Retinal pigment epithelial cell (primary cell): Measurements from ENCODE around the gene MPDZ.

Source experiments
- DNase-seq: peaks from one replicate; pipeline ENCODE4 v3.0.0-alpha.2; 2010; ENCODE audit warnings: low read depth
- H3K4me3 ChIP-seq: 2 replicates; pipeline ENCODE4 v1.5.1; 2011; ENCODE audit warnings: mild to moderate bottlenecking, low read length, control low read depth, moderate library complexity
- TF ChIP-seq, protein P1 (sequence below): conservative IDR thresholded peaks from 2 replicates; pipeline ENCODE4 v1.5.1; 2011; ENCODE audit warnings: low read depth, low read length, control low read depth, inconsistent platforms

MPDZ gene

GRCh38 chr9:13267743-13268142 lies 11.7 kb downstream of the MPDZ start:
- no peak overlapping the region for H3K4me3 ChIP-seq
- DNase-seq, result no peak
- TF ChIP-seq, protein P1, sequence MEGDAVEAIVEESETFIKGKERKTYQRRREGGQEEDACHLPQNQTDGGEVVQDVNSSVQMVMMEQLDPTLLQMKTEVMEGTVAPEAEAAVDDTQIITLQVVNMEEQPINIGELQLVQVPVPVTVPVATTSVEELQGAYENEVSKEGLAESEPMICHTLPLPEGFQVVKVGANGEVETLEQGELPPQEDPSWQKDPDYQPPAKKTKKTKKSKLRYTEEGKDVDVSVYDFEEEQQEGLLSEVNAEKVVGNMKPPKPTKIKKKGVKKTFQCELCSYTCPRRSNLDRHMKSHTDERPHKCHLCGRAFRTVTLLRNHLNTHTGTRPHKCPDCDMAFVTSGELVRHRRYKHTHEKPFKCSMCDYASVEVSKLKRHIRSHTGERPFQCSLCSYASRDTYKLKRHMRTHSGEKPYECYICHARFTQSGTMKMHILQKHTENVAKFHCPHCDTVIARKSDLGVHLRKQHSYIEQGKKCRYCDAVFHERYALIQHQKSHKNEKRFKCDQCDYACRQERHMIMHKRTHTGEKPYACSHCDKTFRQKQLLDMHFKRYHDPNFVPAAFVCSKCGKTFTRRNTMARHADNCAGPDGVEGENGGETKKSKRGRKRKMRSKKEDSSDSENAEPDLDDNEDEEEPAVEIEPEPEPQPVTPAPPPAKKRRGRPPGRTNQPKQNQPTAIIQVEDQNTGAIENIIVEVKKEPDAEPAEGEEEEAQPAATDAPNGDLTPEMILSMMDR, result no peak

DNA sequence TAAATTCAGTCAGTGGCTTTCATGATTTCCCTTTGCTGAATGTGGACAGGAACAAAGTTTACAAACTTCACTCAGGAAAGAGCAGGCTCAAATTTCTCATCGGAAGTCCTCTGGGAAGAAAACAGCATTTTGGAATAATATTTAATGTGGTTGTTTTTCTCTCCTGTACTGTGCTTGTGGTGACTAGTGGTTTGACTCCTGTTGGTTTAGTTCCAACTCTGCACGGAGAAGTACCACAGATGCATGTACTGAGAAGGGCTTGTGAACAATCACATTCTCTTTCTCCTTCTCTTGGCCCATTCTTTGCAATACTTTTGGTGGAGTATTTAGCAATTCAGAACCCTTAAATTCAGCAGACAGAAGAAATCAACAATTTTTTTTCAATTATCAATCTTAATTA lies 13.3 kb downstream of the MPDZ start:
- DNase-seq, result no peak
- no peak overlapping the region for H3K4me3 ChIP-seq
- TF ChIP-seq, protein P1, result no peak

DNA sequence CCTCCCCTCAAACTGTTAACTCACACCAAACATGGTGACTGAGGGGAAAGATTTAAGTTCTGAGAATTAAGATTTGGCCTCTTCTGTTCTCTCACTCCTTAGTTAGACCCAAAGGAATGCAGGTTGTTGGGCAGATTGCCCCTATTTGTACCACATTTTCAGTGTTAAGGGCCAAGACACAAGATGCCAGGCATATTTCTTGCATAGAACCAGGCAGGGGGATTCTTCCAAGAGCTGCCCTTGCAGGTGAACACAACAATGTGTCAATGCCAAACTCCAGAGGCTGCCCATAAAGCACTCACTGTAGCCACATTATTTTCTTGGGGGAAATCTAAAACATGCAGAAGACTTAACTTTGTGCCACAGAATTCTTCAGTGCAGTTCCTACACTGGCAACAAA lies 14.7 kb downstream of the MPDZ start:
- H3K4me3 ChIP-seq, result no peak overlapping the region
- DNase-seq, result no peak
- TF ChIP-seq, protein P1, result no peak

- no peak for DNase-seq
- TF ChIP-seq, protein P1, result no peak
- no peak overlapping the region for H3K4me3 ChIP-seq
These were observed 16.0 kb downstream of the MPDZ start for GRCh38 chr9:13263511-13263910.

GRCh38 chr9:13252852-13253251 lies 26.6 kb downstream of the MPDZ start:
- TF ChIP-seq, protein P1, result no peak
- no peak for DNase-seq

GRCh38 chr9:13244181-13244580 lies 35.3 kb downstream of the MPDZ start:
- DNase-seq, result no peak
- TF ChIP-seq, protein P1, result no peak
- no peak overlapping the region for H3K4me3 ChIP-seq

More at GRCh38 chr9:13252852-13253251, 26.6 kb downstream of the MPDZ start:
- no peak overlapping the region for H3K4me3 ChIP-seq

DNA sequence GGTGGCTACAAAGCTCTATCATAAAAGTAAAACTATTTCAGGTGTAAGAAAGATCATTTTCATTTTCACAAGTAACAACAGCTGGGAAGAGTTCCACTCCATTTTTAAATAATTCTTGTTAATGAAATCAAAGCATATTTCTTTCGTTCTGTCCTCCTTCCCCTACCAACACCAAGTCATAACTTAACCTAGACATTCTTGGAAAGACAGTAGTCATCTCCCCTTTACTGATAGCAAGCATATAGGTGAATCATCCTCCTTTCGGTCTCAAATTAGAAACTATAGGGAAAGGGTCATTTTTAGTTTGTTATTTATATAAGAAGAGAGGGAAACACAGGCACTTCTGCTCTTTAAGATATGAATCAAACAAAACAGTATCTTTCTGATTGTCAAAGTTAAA lies 38.2 kb downstream of the MPDZ start:
- TF ChIP-seq, protein P1, result no peak
- DNase-seq, result no peak
- H3K4me3 ChIP-seq, result no peak overlapping the region
